HFFc6 (cell line): ENCODE measurements around the gene RHBDD2. TPM values are rescaled to one million over a fixed set of nuclear protein-coding genes. Genes with fewer than 3 reads are reported as not detected.
A peak's percentile ranks its signal among the peaks of the same experiment; 100 is the strongest.
"Not testable (repeated sequence)": the region's sequence is repeated elsewhere in the genome, so short reads cannot be mapped to it uniquely, and the experiment has no call there.

ENCODE experiments used
- DNase-seq: peaks from one replicate; pipeline ENCODE4 v3.0.0-alpha.2; 2018
- H3K27ac Mint-ChIP-seq: 2 replicates; pipeline ENCODE4 v1.8.0; 2020; ENCODE audit warnings: mild to moderate bottlenecking, mixed read lengths
- H3K27me3 Mint-ChIP-seq: 2 replicates; pipeline ENCODE4 v1.8.0; 2021; ENCODE audit warnings: mild to moderate bottlenecking, moderate library complexity, mixed read lengths; ENCODE audit not compliant: insufficient read depth
- H3K36me3 Mint-ChIP-seq: 2 replicates; pipeline ENCODE4 v1.8.0; 2021; ENCODE audit warnings: low read depth, mixed read lengths
- H3K4me1 Mint-ChIP-seq: 2 replicates; pipeline ENCODE4 v1.8.0; 2020; ENCODE audit warnings: low read depth, mixed read lengths
- H3K4me3 Mint-ChIP-seq: 2 replicates; pipeline ENCODE4 v1.8.0; 2020; ENCODE audit warnings: mild to moderate bottlenecking, moderate library complexity, mixed read lengths
- H3K9me3 Mint-ChIP-seq: 2 replicates; pipeline ENCODE4 v1.8.0; 2020; ENCODE audit warnings: mild to moderate bottlenecking, mixed read lengths
- total RNA-seq, 6 experiments: library from RNA; stranded (reverse); fragmentation: NEBNext Ultra II Directional; extraction: Animal tissue kit (Norgen Biotek cat#: 25700); gene quantifications; 2 replicates in 1 of 6; 3 replicates in 5 of 6; pipeline ENCODE4 v1.2.3, GENCODE V29; 2021
- TF ChIP-seq, protein P1 (sequence below): fragments of 200-600 bp; sonication (generic); IDR thresholded peaks from 2 replicates; pipeline ENCODE4 v1.5.0; 2021; ENCODE audit warnings: antibody characterized with exemption, mild to moderate bottlenecking

RHBDD2 gene
- total RNA-seq, 6 experiments from 2014 or later = 44.1 to 57.3 (median 47.3) TPM

DNA sequence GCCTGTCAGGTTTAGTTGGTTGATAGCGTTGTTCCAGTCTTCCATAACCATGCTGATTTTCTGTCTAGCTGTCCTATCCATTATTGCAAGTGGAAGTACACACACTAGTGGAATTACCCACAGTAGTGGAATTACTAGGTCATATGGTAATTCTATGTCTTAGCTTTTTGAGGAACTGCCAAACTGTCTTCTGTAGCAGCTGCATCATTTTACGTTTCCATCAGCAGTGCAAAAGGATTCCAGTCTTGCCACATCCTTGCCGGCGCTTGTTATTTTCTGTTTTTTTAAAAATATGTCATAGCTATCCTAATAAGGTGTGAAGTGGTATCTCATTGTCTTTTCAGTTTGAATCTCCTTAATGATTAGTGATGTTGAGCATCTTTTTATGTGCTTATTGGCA is 17.2 kb upstream of the RHBDD2 start:
- H3K36me3 Mint-ChIP-seq = no peaks in the 10 kb centered on the region
- H3K27me3 Mint-ChIP-seq = peaks cover 24% of the 10 kb centered on the region
- no peak overlapping the region for H3K4me3 Mint-ChIP-seq
- H3K27ac Mint-ChIP-seq = no peak overlapping the region
- TF ChIP-seq, protein P1, sequence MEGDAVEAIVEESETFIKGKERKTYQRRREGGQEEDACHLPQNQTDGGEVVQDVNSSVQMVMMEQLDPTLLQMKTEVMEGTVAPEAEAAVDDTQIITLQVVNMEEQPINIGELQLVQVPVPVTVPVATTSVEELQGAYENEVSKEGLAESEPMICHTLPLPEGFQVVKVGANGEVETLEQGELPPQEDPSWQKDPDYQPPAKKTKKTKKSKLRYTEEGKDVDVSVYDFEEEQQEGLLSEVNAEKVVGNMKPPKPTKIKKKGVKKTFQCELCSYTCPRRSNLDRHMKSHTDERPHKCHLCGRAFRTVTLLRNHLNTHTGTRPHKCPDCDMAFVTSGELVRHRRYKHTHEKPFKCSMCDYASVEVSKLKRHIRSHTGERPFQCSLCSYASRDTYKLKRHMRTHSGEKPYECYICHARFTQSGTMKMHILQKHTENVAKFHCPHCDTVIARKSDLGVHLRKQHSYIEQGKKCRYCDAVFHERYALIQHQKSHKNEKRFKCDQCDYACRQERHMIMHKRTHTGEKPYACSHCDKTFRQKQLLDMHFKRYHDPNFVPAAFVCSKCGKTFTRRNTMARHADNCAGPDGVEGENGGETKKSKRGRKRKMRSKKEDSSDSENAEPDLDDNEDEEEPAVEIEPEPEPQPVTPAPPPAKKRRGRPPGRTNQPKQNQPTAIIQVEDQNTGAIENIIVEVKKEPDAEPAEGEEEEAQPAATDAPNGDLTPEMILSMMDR = no peak
- no peaks in the 10 kb centered on the region for H3K9me3 Mint-ChIP-seq
- peaks cover 10% of the 10 kb centered on the region for H3K4me1 Mint-ChIP-seq
- DNase-seq = no peak

DNA sequence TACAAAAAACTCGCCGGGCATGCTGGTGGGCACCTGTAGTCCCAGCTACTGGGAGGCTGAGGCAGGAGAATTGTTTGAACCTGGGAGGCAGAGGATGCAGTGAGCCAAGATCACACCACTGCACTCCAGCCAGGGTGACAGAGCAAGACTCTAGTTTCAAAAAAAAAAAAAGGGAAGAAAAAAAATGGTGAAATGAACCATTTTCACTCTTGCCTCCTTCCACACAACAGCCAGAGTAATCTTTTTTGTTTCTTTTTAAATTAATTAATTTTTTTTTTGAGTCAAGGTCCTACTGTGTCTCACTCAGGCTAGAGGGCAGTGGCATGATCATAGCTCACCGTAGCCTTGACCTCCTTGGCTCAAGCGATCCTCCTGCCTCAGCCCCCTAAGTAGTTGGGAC is 14.6 kb upstream of the RHBDD2 start:
- not testable (repeated sequence) for H3K4me3 Mint-ChIP-seq, H3K36me3 Mint-ChIP-seq, H3K27ac Mint-ChIP-seq

DNA sequence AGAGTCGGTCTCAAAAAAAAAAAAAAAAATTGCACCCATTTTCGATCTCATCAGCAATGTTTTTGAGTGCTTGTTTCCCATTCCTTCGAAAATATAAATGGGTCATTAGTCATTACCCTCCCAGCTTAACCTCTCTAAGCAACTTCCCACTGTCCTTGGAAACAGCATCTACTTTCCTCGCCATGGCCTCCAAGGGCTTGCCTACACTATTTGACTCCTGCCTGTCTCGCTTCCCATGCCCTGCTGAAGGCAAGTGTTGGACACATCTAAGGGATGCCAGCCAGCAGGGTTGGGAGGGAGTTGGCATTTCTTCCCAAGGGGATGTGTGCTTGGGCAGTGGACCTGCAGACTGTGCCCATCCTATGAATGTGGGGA is 12.7 kb upstream of the RHBDD2 start:
- Mint-ChIP-seq H3K27me3 (peaks cover 15% of the 10 kb centered on the region), H3K27ac (no peak overlapping the region), H3K4me1 (peaks cover 16% of the 10 kb centered on the region), H3K9me3 (no peaks in the 10 kb centered on the region), H3K36me3 (no peaks in the 10 kb centered on the region), H3K4me3 (peak overlapping the region; percentile 17; the same call in 1 of the 2 replicates)
- DNase-seq = no peak
- TF ChIP-seq, protein P1 = no peak

More for the DNA sequence above, 14.6 kb upstream of the RHBDD2 start:
- Mint-ChIP-seq H3K27me3 (peaks cover 17% of the 10 kb centered on the region), H3K4me1 (peaks cover 16% of the 10 kb centered on the region)
- not testable (repeated sequence) for DNase-seq, H3K9me3 Mint-ChIP-seq

DNA sequence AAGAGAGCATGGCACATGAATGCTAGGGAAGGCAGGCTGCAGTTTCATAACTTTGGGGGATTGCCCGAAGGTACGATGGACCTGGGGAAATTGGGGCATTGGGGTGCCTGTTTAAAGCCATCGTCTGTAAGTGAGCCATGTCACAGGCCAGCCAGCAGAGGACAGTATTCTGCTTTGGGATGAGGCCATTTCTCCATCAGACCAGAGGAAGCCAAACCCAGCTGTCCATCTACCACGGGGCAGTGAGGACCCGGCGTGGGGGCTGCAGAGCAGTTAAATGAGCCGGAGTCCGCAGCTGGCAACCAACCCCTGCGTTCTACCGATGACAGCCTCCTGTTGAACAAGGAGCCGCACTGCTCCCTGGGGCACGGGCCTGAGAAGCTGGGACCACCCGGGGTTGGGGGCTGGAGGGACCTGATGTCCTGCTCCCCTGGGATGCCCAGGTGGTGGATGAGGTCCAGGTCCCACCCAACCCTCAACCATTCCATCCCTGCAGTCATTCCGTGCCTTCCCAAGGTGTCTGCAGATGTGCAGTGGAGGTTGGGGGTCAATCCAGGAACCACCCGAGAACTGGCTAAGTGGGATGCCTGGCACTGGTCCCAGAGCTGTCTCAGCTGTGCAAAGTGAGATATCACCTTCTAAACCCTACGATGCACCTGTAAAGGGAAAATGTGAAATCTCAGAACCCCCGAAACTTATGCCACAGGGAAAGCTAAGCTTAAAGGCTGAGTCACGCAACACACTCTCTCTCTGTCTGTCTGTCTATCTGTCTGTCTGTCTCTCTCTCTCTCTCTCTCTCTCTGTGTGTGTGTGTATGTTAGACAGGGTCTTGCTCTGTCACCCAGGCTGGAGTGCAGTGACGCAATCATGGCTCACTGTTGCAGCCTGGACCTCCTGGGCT is 12.1 kb upstream of the RHBDD2 start:
- Mint-ChIP-seq H3K27me3 (peaks cover 14% of the 10 kb centered on the region), H3K36me3 (no peaks in the 10 kb centered on the region), H3K27ac (no peak overlapping the region), H3K4me1 (peaks cover 16% of the 10 kb centered on the region), H3K9me3 (no peaks in the 10 kb centered on the region), H3K4me3 (peak overlapping the region; percentile 17; the same call in 1 of the 2 replicates)
- TF ChIP-seq, protein P1 = peak; percentile 91
- peak; percentile 53 for DNase-seq

DNA sequence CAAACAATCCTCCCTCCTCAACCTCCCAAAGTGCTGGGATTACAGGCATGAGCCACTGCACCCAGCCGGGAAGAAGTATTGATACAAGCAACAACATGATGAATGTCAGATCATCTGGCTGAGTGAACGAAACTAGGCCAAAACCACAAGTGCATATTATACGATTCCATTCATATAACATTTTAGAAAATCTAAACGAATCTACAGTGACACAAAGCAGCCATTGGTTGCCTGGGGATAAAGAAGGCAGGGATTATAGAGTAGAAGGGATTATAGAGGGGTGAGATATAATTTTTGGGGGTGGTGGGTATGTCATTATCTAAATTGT is 11.5 kb upstream of the RHBDD2 start:
- H3K27ac Mint-ChIP-seq = no peak overlapping the region
- TF ChIP-seq, protein P1 = no peak
- H3K9me3 Mint-ChIP-seq = no peaks in the 10 kb centered on the region
- H3K4me1 Mint-ChIP-seq = peaks cover 22% of the 10 kb centered on the region
- H3K27me3 Mint-ChIP-seq = peaks cover 13% of the 10 kb centered on the region
- H3K36me3 Mint-ChIP-seq = no peaks in the 10 kb centered on the region
- no peak for DNase-seq
- no peak overlapping the region for H3K4me3 Mint-ChIP-seq

DNA sequence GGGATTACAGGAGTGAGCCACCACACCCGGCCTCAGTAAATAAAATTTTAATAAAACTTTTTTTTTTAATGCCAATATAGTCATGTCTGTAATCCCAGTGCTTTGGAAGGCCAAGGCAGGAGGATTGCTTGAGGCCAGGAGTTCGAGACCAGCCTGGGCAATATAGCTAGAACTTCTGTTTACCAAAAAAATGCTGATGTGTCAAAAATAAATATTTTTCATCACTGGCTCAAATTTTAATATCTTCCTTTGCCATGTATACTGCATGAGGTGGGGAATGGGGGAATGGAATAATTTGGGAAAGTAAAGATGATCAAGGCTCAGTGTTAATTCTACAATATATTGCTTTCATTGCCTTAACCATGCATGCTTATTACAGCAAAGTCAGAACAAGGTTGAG is 10.7 kb upstream of the RHBDD2 start:
- Mint-ChIP-seq H3K36me3 (no peaks in the 10 kb centered on the region), H3K27me3 (peaks cover 13% of the 10 kb centered on the region), H3K4me1 (peaks cover 29% of the 10 kb centered on the region), H3K27ac (no peak overlapping the region), H3K9me3 (no peaks in the 10 kb centered on the region), H3K4me3 (no peak overlapping the region)
- TF ChIP-seq, protein P1 = no peak
- DNase-seq = no peak
